B cell (primary cell): ENCODE results near the gene ECHDC3. TPM values are rescaled to one million over a fixed set of nuclear protein-coding genes. Genes with fewer than 3 reads are reported as not detected.

ENCODE experiments used
- ATAC-seq: fragments of 200-7000 bp; cut with Tn5 transposase; one replicate; pipeline ENCODE4 v1.10.0; 2021; ENCODE audit warnings: low read depth, mild to moderate bottlenecking, moderate number of reproducible peaks, moderate library complexity
- CTCF ChIA-PET: fragments of 350-600 bp; sonication (Branson Sonifier 250); formaldehyde crosslinking; loops from one replicate; lab custom pipeline; 2021; ENCODE audit warnings: antibody characterized with exemption, inconsistent platforms; lab: Charles Lee
- POLR2A ChIA-PET: fragments of 350-600 bp; sonication (Branson Sonifier 250); formaldehyde crosslinking; loops from one replicate; lab custom pipeline; 2021; ENCODE audit warnings: antibody characterized with exemption; lab: Charles Lee
- DNase-seq: peaks from one replicate; pipeline ENCODE4 v3.0.0; 2013
- H2AFZ ChIP-seq: 2 replicates; pipeline ENCODE4 v1.6.1; 2012; ENCODE audit warnings: mild to moderate bottlenecking, low read depth, low read length; ENCODE audit not compliant: insufficient read depth, poor library complexity, severe bottlenecking
- H3K27ac ChIP-seq, 2 donors: 1 replicate in 1 of 2; 2 replicates in 1 of 2; pipeline ENCODE4 v1.5.1; 2012 to 2013; ENCODE audit warnings: low read length in 2 of 2, mild to moderate bottlenecking in 2 of 2, moderate library complexity in 1 of 2
- H3K27me3 ChIP-seq, 4 experiments: fragments of 200-600 bp in 1 of 4; sonication (generic) in 1 of 4; replicated peaks in 1 of 4; 1 replicate in 2 of 4; 2 replicates in 2 of 4; pipeline versions ENCODE4 v1.6.1 to v1.7.0; 2013 to 2016; ENCODE audit warnings: low read length in 3 of 4, mild to moderate bottlenecking in 2 of 4, mixed read lengths in 1 of 4, moderate library complexity in 1 of 4; ENCODE audit not compliant: insufficient read depth in 4 of 4, control insufficient read depth in 3 of 4; ENCODE audit errors: control extremely low read depth in 1 of 4
- H3K36me3 ChIP-seq, 2 experiments: replicated peaks in 1 of 2; 1 replicate in 1 of 2; 2 replicates in 1 of 2; pipeline versions ENCODE4 v1.6.1 to v1.7.1; 2013; ENCODE audit warnings: low read length in 1 of 2; ENCODE audit not compliant: insufficient read depth in 2 of 2, control insufficient read depth in 1 of 2; ENCODE audit errors: control extremely low read depth in 1 of 2, extremely low read depth in 1 of 2
- H3K4me1 ChIP-seq, 2 donors: fragments of 200-600 bp in 1 of 2; sonication (generic) in 1 of 2; 1 replicate in 1 of 2; 2 replicates in 1 of 2; pipeline versions ENCODE4 v1.5.1 to v1.6.1; 2013 to 2017; ENCODE audit warnings: low read length in 2 of 2; ENCODE audit not compliant: control insufficient read depth in 2 of 2, insufficient read depth in 2 of 2
- H3K4me2 ChIP-seq: replicated peaks from 2 replicates; pipeline ENCODE3; 2012; ENCODE audit warnings: mild to moderate bottlenecking, low read depth, low read length; ENCODE audit not compliant: poor library complexity, severe bottlenecking
- H3K4me3 ChIP-seq, 5 experiments: fragments of 200-600 bp in 1 of 5; sonication (generic) in 1 of 5; 1 replicate in 3 of 5; 2 replicates in 2 of 5; pipeline versions ENCODE4 v1.5.1 to v1.7.0; 2011 to 2016; ENCODE audit warnings: low read length in 4 of 5, mild to moderate bottlenecking in 4 of 5, low read depth in 2 of 5, control low read depth in 1 of 5, moderate library complexity in 1 of 5; ENCODE audit not compliant: insufficient read depth in 1 of 5; ENCODE audit errors: control extremely low read depth in 1 of 5, extremely low read depth in 1 of 5
- H3K79me2 ChIP-seq: fragments of 200-600 bp; sonication (generic); one replicate; pipeline ENCODE4 v1.6.0; 2016; ENCODE audit warnings: low read length; ENCODE audit not compliant: control insufficient read depth, insufficient read depth
- H3K9ac ChIP-seq: fragments of 200-600 bp; sonication (generic); 2 replicates; pipeline ENCODE4 v1.6.1; 2017; ENCODE audit warnings: mild to moderate bottlenecking, low read length, moderate library complexity
- H3K9me3 ChIP-seq, 3 donors: one replicate each; pipeline versions ENCODE4 v1.6.1 to v1.7.1; 2013; ENCODE audit warnings: low read length in 2 of 3; ENCODE audit not compliant: control insufficient read depth in 2 of 3, insufficient read depth in 1 of 3; ENCODE audit errors: control extremely low read depth in 1 of 3
- H4K20me1 ChIP-seq: 2 replicates; pipeline ENCODE4 v1.6.0; 2012; ENCODE audit warnings: mild to moderate bottlenecking, low read length; ENCODE audit not compliant: insufficient read depth, control insufficient read depth, poor library complexity, severe bottlenecking
- H3K27ac Mint-ChIP-seq: one replicate; pipeline ENCODE4 v1.8.0; 2021; ENCODE audit warnings: mixed read lengths
- H3K27me3 Mint-ChIP-seq: one replicate; pipeline ENCODE4 v1.8.0; 2021; ENCODE audit warnings: mixed read lengths
- H3K4me1 Mint-ChIP-seq: one replicate; pipeline ENCODE4 v1.8.0; 2021; ENCODE audit warnings: mixed read lengths
- H3K4me3 Mint-ChIP-seq: one replicate; pipeline ENCODE4 v1.8.0; 2021; ENCODE audit warnings: mixed read lengths
- H3K9me3 Mint-ChIP-seq: one replicate; pipeline ENCODE4 v1.8.0; 2022; ENCODE audit warnings: mixed read lengths; ENCODE audit not compliant: insufficient read depth
- CTCF ChIP-seq: fragments of 200-600 bp; IDR thresholded peaks from one replicate; pipeline ENCODE4 v1.8.0; 2022; ENCODE audit warnings: antibody characterized with exemption, mild to moderate bottlenecking
- EZH2 ChIP-seq: IDR thresholded peaks from 2 replicates; pipeline ENCODE4 v1.6.1; 2012; ENCODE audit warnings: borderline replicate concordance, low read depth, mild to moderate bottlenecking, moderate library complexity, low read length; ENCODE audit not compliant: insufficient read depth, poor library complexity, severe bottlenecking
- WGBS: methylation state at CpG from one replicate; pipeline ENCODE4 v1.1.5; 2013; ENCODE audit warnings: missing lambda C conversion rate; ENCODE audit not compliant: insufficient coverage; 5-methylcytosine and 5-hydroxymethylcytosine counted together
- intact Hi-C: fragments of 100-400 bp; cut with micrococcal nuclease; formaldehyde crosslinking; loops from one replicate; pipeline ENCODE4 v1.10.0; 2022
- polyA plus RNA-seq: library from polyadenylated mRNA; depleted of rRNA; stranded (reverse); fragments of >200 nt; gene quantifications from 2 replicates; pipeline ENCODE4 v1.2.3, GENCODE V29; 2012
- total RNA-seq, 2 donors: library from RNA; stranded (reverse); fragments of 120-200 nt in 1 of 2; gene quantifications; 1 replicate in 1 of 2; 2 replicates in 1 of 2; pipeline versions ENCODE4 v1.2.3 to v1.2.4, GENCODE V29; 2013 to 2022

Gene ECHDC3
- total and polyA plus RNA-seq, 2 donors (not counting 1 experiment from before 2014, with no cell fraction given), result 3.9 to 9.6 TPM

- Mint-ChIP-seq H3K9me3 (no peaks in the 10 kb centered on the region), H3K4me3 (no peak overlapping the region), H3K4me1 (peaks cover 6% of the 10 kb centered on the region), H3K27ac (no peak overlapping the region), H3K27me3 (no peaks in the 10 kb centered on the region)
- H3K27ac ChIP-seq, result no peak overlapping the region
- peaks cover 8% of the 10 kb centered on the region for H3K79me2 ChIP-seq
- no peak for ATAC-seq
- H4K20me1 ChIP-seq, result no peaks in the 10 kb centered on the region
- no peak overlapping the region for H3K4me2 ChIP-seq
- no peaks in the 10 kb centered on the region for H3K9me3 ChIP-seq
- H3K4me3 ChIP-seq, result no peak overlapping the region
- no peaks in the 10 kb centered on the region for H3K36me3 ChIP-seq
- no peak overlapping the region for H2AFZ ChIP-seq
- no peaks in the 10 kb centered on the region for H3K27me3 ChIP-seq
- POLR2A ChIA-PET, result no interaction called here
- CTCF ChIA-PET, result interaction anchor here (0.7 to 7.8 kb wide), 8 partner anchors 35 to 490 kb away, joined by 3 to 95 read pairs (median 6); partner anchors contain the start of gene USP6NL
- TF ChIP-seq EZH2 (no peak), CTCF (no peak)
- H3K4me1 ChIP-seq, result peaks cover 0 to 7% of the 10 kb centered on the region in 2 donors
- H3K9ac ChIP-seq, result no peak overlapping the region
- intact Hi-C loops, result no loop called here
- no peak for DNase-seq
- WGBS, result 86% methylated on average over 8 of the region's 8 CpGs
Observed at GRCh38 chr10:11760151-11760550, 18.0 kb downstream of the ECHDC3 start.

GRCh38 chr10:11760861-11761260, 18.7 kb downstream of the ECHDC3 start:
- H3K36me3 ChIP-seq, result no peaks in the 10 kb centered on the region
- intact Hi-C loops, result no loop called here
- no peak overlapping the region for H3K27ac Mint-ChIP-seq
- H3K4me1 Mint-ChIP-seq, result peaks cover 6% of the 10 kb centered on the region
- H3K4me3 Mint-ChIP-seq, result no peak overlapping the region
- POLR2A ChIA-PET, result no interaction called here
- no peak overlapping the region for H3K9ac ChIP-seq
- no peak overlapping the region for H3K4me3 ChIP-seq
- no peaks in the 10 kb centered on the region for H4K20me1 ChIP-seq
- H3K27me3 Mint-ChIP-seq, result no peaks in the 10 kb centered on the region
- WGBS, result 77% methylated on average over 6 of the region's 7 CpGs
- TF ChIP-seq EZH2, result no peak
- TF ChIP-seq CTCF, result no peak
- no peak overlapping the region for H3K4me2 ChIP-seq
- no peak for ATAC-seq
- H3K27ac ChIP-seq, result no peak overlapping the region
- no peak for DNase-seq
- CTCF ChIA-PET, result interaction anchor here (0.7 to 7.8 kb wide), 4 partner anchors 36 to 491 kb away, joined by 3 to 95 read pairs (median 6); no protein-coding TSS in a partner anchor
- no peaks in the 10 kb centered on the region for H3K9me3 ChIP-seq
- H3K27me3 ChIP-seq, result no peaks in the 10 kb centered on the region
- no peaks in the 10 kb centered on the region for H3K9me3 Mint-ChIP-seq
- H3K79me2 ChIP-seq, result peaks cover 8% of the 10 kb centered on the region
- H3K4me1 ChIP-seq, result peaks cover 0 to 7% of the 10 kb centered on the region in 2 donors
- no peak overlapping the region for H2AFZ ChIP-seq
